MM.1S (cell line): ENCODE measurements around the gene SOBP.

Experiments
- EZH2 ChIP-seq: fragments of 300-600 bp; sonication (generic); optimal IDR thresholded peaks from 2 replicates; pipeline ENCODE3; 2017; ENCODE audit warnings: low read depth, mild to moderate bottlenecking, antibody characterized with exemption, low read length, mixed read lengths
- EZH2phosphoT487 ChIP-seq: fragments of 300-600 bp; sonication (generic); IDR thresholded peaks from 2 replicates; pipeline ENCODE4 v1.6.1; 2018; ENCODE audit warnings: antibody characterized with exemption, low read length
- TF ChIP-seq, protein P1 (sequence below): fragments of 300-600 bp; sonication (generic); IDR thresholded peaks from 2 replicates; pipeline ENCODE4 v1.5.1; 2016; ENCODE audit warnings: antibody characterized with exemption, low read length, mixed read lengths

DNA sequence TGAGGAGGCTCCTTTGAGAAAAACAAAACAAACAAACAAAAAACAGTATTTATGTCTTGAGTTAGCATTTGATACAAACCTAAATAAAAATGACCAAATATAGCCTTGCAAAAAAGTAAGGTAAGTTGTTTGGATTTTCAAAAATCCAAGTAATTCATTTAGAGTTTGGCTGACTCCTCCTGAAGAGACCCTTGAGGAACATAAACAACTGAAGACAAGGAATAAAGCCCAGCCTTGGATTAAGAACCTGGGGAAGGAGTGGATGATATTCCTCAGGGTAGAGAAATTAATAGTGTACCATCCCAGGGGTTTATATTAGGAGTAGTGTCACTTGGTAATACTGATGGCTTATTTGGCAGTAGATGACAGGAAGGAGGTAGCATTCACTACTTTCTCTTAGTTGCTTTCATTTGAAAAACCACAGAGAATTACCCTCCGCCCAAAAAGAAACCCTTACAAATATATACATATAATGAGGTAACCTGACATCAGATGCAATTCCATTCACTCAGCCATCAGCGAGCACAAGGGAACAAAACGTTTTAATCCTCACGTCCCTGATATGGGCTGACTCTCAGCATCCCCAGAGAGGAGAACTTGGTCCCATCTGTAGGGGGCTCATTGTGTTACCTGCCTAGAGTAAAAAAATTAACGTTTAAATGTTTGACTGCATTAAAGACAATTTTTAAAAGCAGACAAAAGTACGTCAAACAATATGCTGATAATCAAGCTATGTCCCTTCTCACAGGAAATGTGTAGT, 57.0 kb downstream of the SOBP start:
- TF ChIP-seq EZH2 = no peak
- TF ChIP-seq, protein P1, sequence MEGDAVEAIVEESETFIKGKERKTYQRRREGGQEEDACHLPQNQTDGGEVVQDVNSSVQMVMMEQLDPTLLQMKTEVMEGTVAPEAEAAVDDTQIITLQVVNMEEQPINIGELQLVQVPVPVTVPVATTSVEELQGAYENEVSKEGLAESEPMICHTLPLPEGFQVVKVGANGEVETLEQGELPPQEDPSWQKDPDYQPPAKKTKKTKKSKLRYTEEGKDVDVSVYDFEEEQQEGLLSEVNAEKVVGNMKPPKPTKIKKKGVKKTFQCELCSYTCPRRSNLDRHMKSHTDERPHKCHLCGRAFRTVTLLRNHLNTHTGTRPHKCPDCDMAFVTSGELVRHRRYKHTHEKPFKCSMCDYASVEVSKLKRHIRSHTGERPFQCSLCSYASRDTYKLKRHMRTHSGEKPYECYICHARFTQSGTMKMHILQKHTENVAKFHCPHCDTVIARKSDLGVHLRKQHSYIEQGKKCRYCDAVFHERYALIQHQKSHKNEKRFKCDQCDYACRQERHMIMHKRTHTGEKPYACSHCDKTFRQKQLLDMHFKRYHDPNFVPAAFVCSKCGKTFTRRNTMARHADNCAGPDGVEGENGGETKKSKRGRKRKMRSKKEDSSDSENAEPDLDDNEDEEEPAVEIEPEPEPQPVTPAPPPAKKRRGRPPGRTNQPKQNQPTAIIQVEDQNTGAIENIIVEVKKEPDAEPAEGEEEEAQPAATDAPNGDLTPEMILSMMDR = no peak
- no peak for TF ChIP-seq EZH2phosphoT487
